ENCODE data around the gene STAG2.

STAG2 gene

DNA sequence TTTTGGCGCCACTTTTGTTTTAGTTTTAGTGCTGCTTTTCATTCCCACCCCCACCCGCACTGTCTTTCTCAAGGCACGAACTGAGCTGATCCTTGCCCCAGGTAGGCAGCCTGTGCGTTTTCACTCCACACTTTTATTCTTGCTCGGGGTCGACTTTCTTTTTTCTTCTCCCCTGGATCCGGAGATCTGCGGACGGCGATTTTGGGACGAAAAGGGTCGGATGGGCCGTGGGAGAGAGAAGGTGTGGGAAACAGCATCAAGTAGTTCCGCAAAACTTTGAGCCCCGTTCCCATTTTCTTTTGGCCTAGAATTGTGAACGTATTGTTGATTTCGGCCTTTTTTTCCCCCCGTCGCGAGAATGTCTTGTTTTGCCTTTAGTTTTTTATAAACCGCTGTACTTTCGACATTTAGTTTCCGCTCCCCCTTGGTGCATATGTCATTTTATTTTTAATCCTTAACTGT lies 531 bp downstream of the STAG2 start:
- no peaks in the 10 kb centered on the region for H3K27me3 Mint-ChIP-seq
- H3K9me3 Mint-ChIP-seq: no peaks in the 10 kb centered on the region
- H3K4me3 Mint-ChIP-seq: peak overlapping the region; percentile 95
- H3K27ac Mint-ChIP-seq: peak overlapping the region; percentile 100
- H3K36me3 Mint-ChIP-seq (ENCODE audit: low read depth): peaks cover 27% of the 10 kb centered on the region
- intact Hi-C loops (cut with micrococcal nuclease): loop anchor here (2.0 to 10.0 kb wide), 2 partner anchors 15 to 127 kb away; no protein-coding TSS in a partner anchor
- H3K4me1 Mint-ChIP-seq (ENCODE audit: low read depth): peaks cover 11% of the 10 kb centered on the region

DNA sequence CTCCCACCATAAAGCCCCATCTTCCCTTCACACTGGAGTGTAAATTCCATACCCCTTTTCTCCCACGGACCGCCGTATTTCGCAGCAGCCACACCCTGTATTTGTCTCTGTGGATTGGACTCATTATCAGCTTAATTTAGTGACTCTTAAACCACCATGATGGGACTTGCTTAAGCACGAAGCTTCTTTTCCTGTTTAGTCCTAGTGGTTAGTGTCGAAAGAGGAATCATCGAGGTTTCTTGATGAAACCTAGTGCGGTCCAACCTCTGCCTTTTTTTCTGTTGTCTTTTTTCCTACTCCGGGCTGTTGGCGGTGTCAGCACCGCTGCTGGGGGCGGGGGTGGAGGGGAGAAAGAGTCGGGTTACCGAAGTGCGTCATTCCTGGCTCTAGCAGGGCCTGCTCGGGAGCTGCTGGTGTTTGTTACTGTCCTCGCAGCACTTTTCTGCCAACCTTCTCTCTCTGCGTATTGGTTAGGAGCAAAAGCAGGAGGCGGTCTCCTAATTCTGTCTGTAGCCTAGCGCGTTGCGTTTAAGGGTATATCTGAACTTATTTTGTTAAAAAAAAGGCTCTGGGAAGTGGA lies 1.4 kb downstream of the STAG2 start:
- intact Hi-C loops (cut with micrococcal nuclease): loop anchor here (2.0 to 10.0 kb wide), 2 partner anchors 14 to 128 kb away; no protein-coding TSS in a partner anchor
- peaks cover 11% of the 10 kb centered on the region for H3K4me1 Mint-ChIP-seq (ENCODE audit: low read depth)
- H3K36me3 Mint-ChIP-seq (ENCODE audit: low read depth): peaks cover 29% of the 10 kb centered on the region
- H3K27me3 Mint-ChIP-seq: no peaks in the 10 kb centered on the region
- H3K4me3 Mint-ChIP-seq: peak overlapping the region; percentile 95
- peak overlapping the region; percentile 100 for H3K27ac Mint-ChIP-seq
- H3K9me3 Mint-ChIP-seq: no peaks in the 10 kb centered on the region

DNA sequence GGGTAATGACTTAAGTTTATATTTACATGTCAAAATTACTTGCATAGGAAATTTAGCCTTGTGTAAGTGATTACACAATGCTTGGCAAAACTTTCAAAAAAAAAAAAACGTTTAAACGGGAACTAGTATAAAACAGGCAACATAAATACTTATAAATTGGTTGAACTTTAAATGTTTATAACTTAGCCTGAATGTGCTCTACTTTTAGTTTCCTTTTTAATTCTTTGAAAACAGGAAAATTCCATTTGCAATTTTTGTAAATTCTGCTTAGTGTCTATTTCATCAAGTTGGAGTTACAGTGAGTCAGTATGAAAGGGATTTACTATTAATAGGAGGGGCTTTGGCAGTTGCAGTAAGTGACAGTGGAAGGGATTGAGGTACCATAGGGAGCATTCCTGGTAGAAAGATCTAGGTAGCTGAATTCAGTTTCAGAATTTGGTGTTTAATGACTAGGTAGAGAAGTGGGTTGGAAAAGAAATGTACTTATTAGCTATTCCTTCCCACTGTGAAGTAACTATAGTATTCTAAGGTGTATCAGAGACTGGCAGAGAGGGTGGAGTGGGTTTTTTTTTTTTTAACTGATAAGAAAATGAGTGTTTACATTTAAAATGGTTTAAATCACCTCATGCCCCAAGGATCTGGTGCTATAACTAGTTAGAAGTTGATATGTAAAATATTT lies 2.8 kb downstream of the STAG2 start:
- H3K4me3 Mint-ChIP-seq: peak overlapping the region; percentile 67
- peak overlapping the region; percentile 100 for H3K27ac Mint-ChIP-seq
- no peaks in the 10 kb centered on the region for H3K9me3 Mint-ChIP-seq
- no peaks in the 10 kb centered on the region for H3K27me3 Mint-ChIP-seq
- peaks cover 32% of the 10 kb centered on the region for H3K36me3 Mint-ChIP-seq (ENCODE audit: low read depth)
- H3K4me1 Mint-ChIP-seq (ENCODE audit: low read depth): peaks cover 11% of the 10 kb centered on the region
- intact Hi-C loops (cut with micrococcal nuclease): loop anchor here (10.0 kb wide), 1 partner anchor 129 kb away; no protein-coding TSS in a partner anchor

DNA sequence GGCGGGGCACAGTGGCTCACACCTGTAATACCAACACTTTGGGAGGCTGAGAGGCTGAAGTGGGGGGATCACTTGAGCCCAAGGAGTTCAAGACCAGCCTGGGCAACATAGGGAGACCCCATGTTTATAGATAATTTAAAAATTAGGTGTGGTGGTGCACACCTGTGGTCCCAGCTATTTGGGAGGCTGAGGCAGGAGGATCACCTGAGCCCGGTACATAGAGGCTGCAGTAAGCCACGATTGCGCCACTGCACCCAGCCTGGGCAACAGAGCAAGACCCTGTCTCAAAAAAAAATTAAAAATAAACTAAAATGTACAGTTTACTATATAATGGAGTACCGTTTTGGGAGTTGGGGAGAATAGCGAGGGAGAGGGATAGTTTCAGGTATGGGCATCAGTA lies 4.2 kb downstream of the STAG2 start:
- no peak overlapping the region for H3K27ac Mint-ChIP-seq
- H3K4me3 Mint-ChIP-seq: no peak overlapping the region
- H3K36me3 Mint-ChIP-seq (ENCODE audit: low read depth): peaks cover 24% of the 10 kb centered on the region
- no peaks in the 10 kb centered on the region for H3K9me3 Mint-ChIP-seq
- intact Hi-C loops (cut with micrococcal nuclease): loop anchor here (10.0 kb wide), 1 partner anchor 131 kb away; no protein-coding TSS in a partner anchor
- H3K4me1 Mint-ChIP-seq (ENCODE audit: low read depth): peaks cover 18% of the 10 kb centered on the region
- H3K27me3 Mint-ChIP-seq: no peaks in the 10 kb centered on the region

DNA sequence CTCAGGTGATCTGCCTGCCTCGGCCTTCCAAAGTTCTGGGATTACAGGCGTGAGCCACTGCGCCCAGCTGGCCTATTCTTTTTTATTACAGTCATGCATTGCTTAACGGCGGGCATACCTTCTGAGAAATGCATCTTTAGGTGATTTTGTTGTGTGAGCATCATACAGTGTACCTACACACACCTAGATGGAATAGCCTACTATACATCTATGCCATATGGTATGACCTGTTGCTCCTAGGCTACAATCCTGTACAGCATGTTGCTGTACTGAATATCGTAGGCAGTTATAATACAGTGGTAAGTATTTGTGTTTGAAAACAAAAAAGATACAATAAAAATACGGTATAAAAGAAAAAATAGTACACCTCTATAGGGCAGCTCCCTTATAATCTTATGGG lies 6.0 kb downstream of the STAG2 start:
- Mint-ChIP-seq H3K4me3 (no peak overlapping the region), H3K4me1 (ENCODE audit: low read depth) (peaks cover 32% of the 10 kb centered on the region)

DNA sequence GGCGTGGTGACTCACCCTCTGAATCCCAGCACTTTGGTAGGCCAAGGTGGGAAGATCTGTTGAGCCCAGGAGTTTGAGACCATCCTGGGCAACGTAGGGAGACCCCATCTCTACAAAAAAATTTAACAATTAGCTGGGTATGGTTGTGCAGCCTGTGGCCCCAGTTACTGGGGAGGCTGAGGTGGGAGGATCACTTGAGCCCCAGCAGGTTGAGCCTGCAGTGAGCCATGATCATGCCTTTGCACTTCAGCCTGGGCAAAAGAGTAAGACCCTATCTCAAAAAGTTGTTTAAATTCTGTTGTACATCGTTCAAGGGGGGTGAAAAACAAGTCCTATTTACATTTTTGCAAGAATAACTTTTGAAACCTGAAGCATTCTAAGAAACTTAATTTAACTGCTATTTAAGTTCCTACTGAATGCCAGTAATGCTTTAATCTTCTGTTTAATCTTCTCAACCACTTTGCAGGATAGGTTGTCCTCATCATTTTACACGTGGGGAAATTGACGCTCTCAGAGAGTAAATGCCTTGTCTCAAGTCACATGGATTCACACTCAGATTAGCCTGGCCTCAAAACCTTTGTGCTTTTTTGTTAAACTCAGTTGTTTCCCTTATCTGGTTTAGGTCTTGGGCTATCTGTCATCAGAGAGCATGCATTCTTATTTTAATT lies 7.0 kb downstream of the STAG2 start:
- H3K27ac Mint-ChIP-seq: no peak overlapping the region
- H3K4me1 Mint-ChIP-seq (ENCODE audit: low read depth): peaks cover 32% of the 10 kb centered on the region
- peaks cover 5% of the 10 kb centered on the region for H3K36me3 Mint-ChIP-seq (ENCODE audit: low read depth)
- H3K9me3 Mint-ChIP-seq: no peaks in the 10 kb centered on the region
- no peak overlapping the region for H3K4me3 Mint-ChIP-seq
- intact Hi-C loops (cut with micrococcal nuclease): loop anchor here (10.0 kb wide), 1 partner anchor 134 kb away; no protein-coding TSS in a partner anchor
- no peaks in the 10 kb centered on the region for H3K27me3 Mint-ChIP-seq

More for the DNA sequence above, 6.0 kb downstream of the STAG2 start:
- peaks cover 12% of the 10 kb centered on the region for H3K36me3 Mint-ChIP-seq (ENCODE audit: low read depth)
- no peak overlapping the region for H3K27ac Mint-ChIP-seq
- intact Hi-C loops (cut with micrococcal nuclease): loop anchor here (10.0 kb wide), 1 partner anchor 133 kb away; no protein-coding TSS in a partner anchor
- H3K27me3 Mint-ChIP-seq: no peaks in the 10 kb centered on the region
- H3K9me3 Mint-ChIP-seq: no peaks in the 10 kb centered on the region

DNA sequence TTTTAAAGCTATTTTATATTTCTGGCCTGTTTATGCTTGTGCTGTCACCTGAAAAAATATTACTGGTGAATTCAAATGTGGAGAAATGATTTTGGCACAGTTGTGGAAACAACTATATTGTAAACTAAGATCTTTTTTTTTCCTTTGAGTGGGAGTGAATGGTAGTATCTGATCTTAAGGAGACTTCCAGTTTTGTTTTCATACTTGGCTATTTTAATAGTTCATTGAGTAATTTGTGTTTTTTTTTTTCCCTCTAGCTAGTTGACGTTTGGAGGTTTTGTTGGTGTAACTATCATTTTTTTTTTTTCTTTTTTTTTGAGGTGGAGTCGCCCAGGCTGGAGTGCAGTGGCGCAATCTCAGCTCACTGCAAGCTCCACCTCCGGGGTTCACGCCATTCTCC lies 10.5 kb downstream of the STAG2 start:
- H3K9me3 Mint-ChIP-seq: no peaks in the 10 kb centered on the region
- intact Hi-C loops (cut with micrococcal nuclease): no loop called here
- peak overlapping the region; percentile 42 for H3K4me3 Mint-ChIP-seq
- H3K27me3 Mint-ChIP-seq: no peaks in the 10 kb centered on the region
- H3K27ac Mint-ChIP-seq: no peak overlapping the region
- peaks cover 26% of the 10 kb centered on the region for H3K4me1 Mint-ChIP-seq (ENCODE audit: low read depth)
- peaks cover 5% of the 10 kb centered on the region for H3K36me3 Mint-ChIP-seq (ENCODE audit: low read depth)

DNA sequence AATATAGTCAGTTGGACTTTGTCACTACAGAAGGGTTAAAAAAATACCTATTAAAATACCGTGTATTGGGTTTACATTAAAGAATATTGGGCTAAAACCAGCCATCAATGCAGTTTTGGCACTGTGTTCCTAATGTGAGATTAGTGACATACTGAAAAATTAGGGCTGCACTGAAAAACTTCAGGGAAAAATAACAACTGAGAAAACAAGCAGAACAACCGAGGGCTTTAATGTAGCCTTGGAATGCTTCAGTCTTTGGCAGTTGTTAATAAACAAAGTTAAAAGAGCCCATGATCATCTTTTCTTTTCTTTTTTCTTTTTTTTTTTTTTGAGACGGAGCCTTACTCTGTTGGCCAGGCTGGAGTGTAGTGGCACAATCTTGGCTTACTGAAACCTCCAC lies 12.4 kb downstream of the STAG2 start:
- no peaks in the 10 kb centered on the region for H3K27me3 Mint-ChIP-seq
- no peak overlapping the region for H3K4me3 Mint-ChIP-seq
- intact Hi-C loops (cut with micrococcal nuclease): no loop called here
- no peaks in the 10 kb centered on the region for H3K36me3 Mint-ChIP-seq (ENCODE audit: low read depth)
- H3K4me1 Mint-ChIP-seq (ENCODE audit: low read depth): peaks cover 32% of the 10 kb centered on the region
- H3K27ac Mint-ChIP-seq: no peak overlapping the region
- H3K9me3 Mint-ChIP-seq: no peaks in the 10 kb centered on the region

DNA sequence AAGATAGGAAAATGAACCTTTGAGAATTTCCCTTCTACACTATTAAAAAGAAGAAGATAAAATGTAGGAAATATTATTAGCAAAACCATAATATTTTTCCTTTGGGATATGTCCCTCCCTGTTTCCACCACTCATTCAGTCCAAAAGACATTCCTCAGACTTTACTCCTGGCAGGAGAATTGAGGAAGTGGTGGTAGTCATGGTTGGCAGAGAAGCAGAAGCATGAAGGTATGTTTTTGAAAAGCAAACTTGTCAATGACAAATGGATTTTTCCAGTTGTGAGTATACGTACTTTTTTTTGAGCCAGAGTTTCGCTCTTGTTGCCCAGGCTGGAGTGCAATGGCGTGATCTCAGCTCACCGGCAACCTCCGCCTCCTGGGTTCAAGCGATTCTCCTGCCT lies 13.7 kb downstream of the STAG2 start:
- intact Hi-C loops (cut with micrococcal nuclease): loop anchor here (5.0 kb wide), 1 partner anchor 42 kb away; no protein-coding TSS in a partner anchor

DNA sequence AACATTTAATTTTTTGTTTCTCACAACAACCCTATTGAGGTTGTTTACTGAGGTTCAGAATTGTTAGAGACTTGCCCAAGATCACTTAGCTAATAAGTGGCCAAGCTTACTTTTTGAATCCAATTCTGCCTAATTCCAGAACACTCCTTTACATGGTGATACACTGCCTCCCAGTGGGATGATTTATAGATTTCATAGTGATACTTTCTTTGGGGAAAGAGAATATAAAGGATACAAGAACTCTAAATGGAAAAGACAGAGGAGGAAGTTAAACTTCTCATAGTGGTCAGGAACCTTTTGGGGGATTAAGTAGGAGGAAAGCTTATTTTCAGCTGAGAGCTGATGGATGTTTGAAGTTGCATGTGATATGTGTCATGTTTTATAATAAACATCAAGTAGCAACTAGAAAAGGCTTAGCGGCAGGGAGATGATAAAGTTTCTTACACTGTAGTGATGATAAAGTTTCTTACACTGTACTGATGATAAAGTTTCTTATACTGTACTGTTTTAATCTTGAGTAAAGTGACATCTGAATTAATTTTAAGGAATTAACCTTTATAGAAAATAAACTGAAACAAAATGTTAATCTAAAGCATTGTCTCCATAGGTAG lies 15.3 kb downstream of the STAG2 start:
- Mint-ChIP-seq H3K27ac (no peak overlapping the region), H3K27me3 (no peaks in the 10 kb centered on the region), H3K36me3 (ENCODE audit: low read depth) (no peaks in the 10 kb centered on the region), H3K4me3 (no peak overlapping the region), H3K4me1 (ENCODE audit: low read depth) (peaks cover 29% of the 10 kb centered on the region), H3K9me3 (no peaks in the 10 kb centered on the region)
- intact Hi-C loops (cut with micrococcal nuclease): loop anchor here (2.0 to 5.0 kb wide), 2 partner anchors 14 to 40 kb away; no protein-coding TSS in a partner anchor

More for the DNA sequence above, 13.7 kb downstream of the STAG2 start:
- H3K9me3 Mint-ChIP-seq: no peaks in the 10 kb centered on the region
- H3K4me1 Mint-ChIP-seq (ENCODE audit: low read depth): peaks cover 40% of the 10 kb centered on the region
- H3K27ac Mint-ChIP-seq: no peak overlapping the region
- no peaks in the 10 kb centered on the region for H3K27me3 Mint-ChIP-seq
- peak overlapping the region; percentile 20 for H3K4me3 Mint-ChIP-seq
- H3K36me3 Mint-ChIP-seq (ENCODE audit: low read depth): no peaks in the 10 kb centered on the region

DNA sequence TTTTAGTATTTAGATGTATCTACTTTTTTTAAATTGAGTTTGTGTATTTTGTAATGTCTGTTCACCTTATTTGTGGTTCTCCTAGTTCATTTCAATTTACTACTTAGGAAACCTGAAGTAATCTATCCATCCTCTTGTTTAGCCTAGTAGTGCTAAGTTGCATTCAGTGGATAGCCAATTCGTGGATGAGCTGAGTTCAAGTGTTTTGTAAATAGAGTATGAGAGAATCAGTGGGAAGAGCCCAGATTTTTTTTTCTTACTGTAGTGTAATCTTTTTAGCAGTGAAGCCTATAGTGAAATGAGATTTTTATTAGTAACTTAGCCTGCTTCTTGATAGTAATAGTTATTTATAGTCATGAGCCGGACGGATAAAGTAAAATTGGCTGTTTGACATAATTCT lies 21.7 kb downstream of the STAG2 start:
- Mint-ChIP-seq H3K9me3 (no peaks in the 10 kb centered on the region), H3K4me3 (no peak overlapping the region), H3K27ac (no peak overlapping the region), H3K27me3 (no peaks in the 10 kb centered on the region), H3K36me3 (ENCODE audit: low read depth) (peaks cover 6% of the 10 kb centered on the region), H3K4me1 (ENCODE audit: low read depth) (peaks cover 21% of the 10 kb centered on the region)
- intact Hi-C loops (cut with micrococcal nuclease): no loop called here

DNA sequence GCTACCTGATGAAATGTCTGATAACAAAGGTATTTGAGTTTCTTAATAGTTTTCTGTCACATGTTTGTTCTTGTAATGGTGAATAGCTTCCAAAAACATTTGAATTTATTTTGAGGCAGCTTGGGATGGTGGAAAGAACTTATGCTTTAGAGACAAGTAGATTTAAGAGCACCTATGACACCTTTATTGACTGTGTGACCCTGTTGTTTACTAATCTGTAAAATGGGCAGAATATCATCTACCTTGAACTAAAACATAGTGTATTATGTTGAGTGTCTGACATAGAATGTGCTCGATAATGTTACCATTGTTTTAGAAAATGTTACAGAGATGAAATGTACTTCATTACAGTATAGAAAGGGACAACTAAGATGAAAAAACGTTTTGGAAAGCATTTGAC lies 24.9 kb downstream of the STAG2 start:
- Mint-ChIP-seq H3K4me1 (ENCODE audit: low read depth) (peaks cover 15% of the 10 kb centered on the region), H3K4me3 (no peak overlapping the region), H3K27ac (no peak overlapping the region), H3K36me3 (ENCODE audit: low read depth) (peaks cover 6% of the 10 kb centered on the region), H3K27me3 (no peaks in the 10 kb centered on the region), H3K9me3 (no peaks in the 10 kb centered on the region)
- intact Hi-C loops (cut with micrococcal nuclease): no loop called here

DNA sequence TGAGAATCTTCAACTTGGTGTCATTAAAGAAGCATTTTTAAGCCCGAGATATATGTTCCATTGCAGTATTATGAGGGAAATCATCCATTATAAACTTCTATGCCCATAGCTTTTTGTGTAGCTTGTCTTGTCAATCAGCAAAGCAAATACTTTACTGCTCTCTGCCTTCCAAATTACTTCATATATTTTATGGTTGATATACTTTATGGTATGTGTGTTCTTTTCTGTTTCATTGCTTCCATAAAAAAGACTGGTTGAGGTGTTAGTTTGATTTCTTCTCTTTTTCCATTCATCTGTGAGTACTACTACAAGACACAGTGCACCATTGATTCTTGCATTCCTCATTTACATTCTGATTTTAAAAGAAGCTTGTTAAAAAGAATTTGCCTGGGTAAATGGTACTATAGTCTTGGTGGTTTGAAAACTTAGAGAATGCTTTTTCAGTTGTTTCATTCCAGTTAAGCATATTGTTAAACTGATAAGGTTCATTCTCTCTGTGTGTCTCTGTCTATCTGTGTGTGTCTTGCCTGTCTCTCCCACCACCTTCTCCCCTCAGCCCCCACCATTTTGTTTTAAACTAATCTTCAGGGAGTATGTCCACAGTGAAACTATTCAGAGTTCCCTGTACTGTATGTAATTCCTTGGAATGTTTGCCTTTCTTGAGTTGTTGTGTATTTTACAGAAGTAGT lies 27.1 kb downstream of the STAG2 start:
- H3K27me3 Mint-ChIP-seq: no peaks in the 10 kb centered on the region
- peaks cover 7% of the 10 kb centered on the region for H3K4me1 Mint-ChIP-seq (ENCODE audit: low read depth)
- no peaks in the 10 kb centered on the region for H3K36me3 Mint-ChIP-seq (ENCODE audit: low read depth)
- H3K27ac Mint-ChIP-seq: no peak overlapping the region
- intact Hi-C loops (cut with micrococcal nuclease): no loop called here
- no peak overlapping the region for H3K4me3 Mint-ChIP-seq
- no peaks in the 10 kb centered on the region for H3K9me3 Mint-ChIP-seq

All from dendritic cell treated with granulocyte-macrophage colony-stimulating factor and Interleukin-4, amounts not matched to agents 40 ng/mL and 50 ng/mL, for 4 days (primary cell).